Lower lobe of right lung (tissue), 2 donors: Measurements from ENCODE around the gene LCN6. TPM values are rescaled to one million over a fixed set of nuclear protein-coding genes. Genes with fewer than 3 reads are reported as not detected.
A peak's percentile ranks its signal among the peaks of the same experiment; 100 is the strongest.

ENCODE experiments used
- ATAC-seq, 2 donors: fragments of 200-7000 bp; cut with Tn5 transposase; one replicate each; pipeline ENCODE4 v1.9.1; 2020 to 2022; ENCODE audit warnings: mild to moderate bottlenecking in 2 of 2, moderate library complexity in 2 of 2
- DNase-seq: peaks from one replicate; pipeline ENCODE4 v3.0.0-alpha.2; 2020
- H3K27ac ChIP-seq: fragments of 200-600 bp; one replicate; pipeline ENCODE4 v1.8.0; 2022
- H3K27me3 ChIP-seq: fragments of 200-600 bp; one replicate; pipeline ENCODE4 v1.8.0; 2022; ENCODE audit warnings: low read depth
- H3K36me3 ChIP-seq: fragments of 200-600 bp; one replicate; pipeline ENCODE4 v1.8.0; 2022; ENCODE audit warnings: mild to moderate bottlenecking
- H3K4me1 ChIP-seq: fragments of 200-600 bp; one replicate; pipeline ENCODE4 v1.8.0; 2022
- H3K4me3 ChIP-seq: fragments of 200-600 bp; one replicate; pipeline ENCODE4 v1.8.0; 2022; ENCODE audit warnings: mild to moderate bottlenecking
- H3K9me3 ChIP-seq: fragments of 200-600 bp; one replicate; pipeline ENCODE4 v1.8.0; 2022
- CTCF ChIP-seq: fragments of 200-600 bp; IDR thresholded peaks from one replicate; pipeline ENCODE4 v1.8.0; 2022; ENCODE audit warnings: antibody characterized with exemption, mild to moderate bottlenecking
- intact Hi-C: fragments of 100-400 bp; cut with DNase I; formaldehyde crosslinking; loops from one replicate; pipeline ENCODE4 v1.11.0; 2022
- total RNA-seq: library from RNA; stranded (reverse); fragmentation: NEBNext Ultra II Directional; extraction: Animal tissue kit (Norgen Biotek cat#: 25700); gene quantifications from one replicate; pipeline ENCODE4 v1.2.1, GENCODE V29; 2021
- donor health status: DM: no; HTN: yes; CAD: no; lungs with severe emphysema.

The LCN6 gene
- total RNA-seq, 1 donor from 2014 or later: 2.9 TPM

- ATAC-seq (no peak), DNase-seq (no peak)
- Histone ChIP-seq H3K36me3 (no peaks in the 10 kb centered on the region), H3K27ac (no peak overlapping the region), H3K4me1 (no peaks in the 10 kb centered on the region), H3K27me3 (no peaks in the 10 kb centered on the region), H3K9me3 (peaks cover 7% of the 10 kb centered on the region), H3K4me3 (no peak overlapping the region)
- intact Hi-C loops: no loop called here
- no peak for TF ChIP-seq CTCF
Observed at GRCh38 chr9:136776947-136777346, 28.6 kb upstream of the LCN6 start.

- intact Hi-C loops: no loop called here
- ATAC-seq (no peak), DNase-seq (no peak)
- no peaks in the 10 kb centered on the region for H3K4me1 ChIP-seq
- no peak overlapping the region for H3K4me3 ChIP-seq
- no peak overlapping the region for H3K27ac ChIP-seq
- no peak for TF ChIP-seq CTCF
- H3K27me3 ChIP-seq: no peaks in the 10 kb centered on the region
- H3K9me3 ChIP-seq: peaks cover 7% of the 10 kb centered on the region
- H3K36me3 ChIP-seq: no peaks in the 10 kb centered on the region
Observed at GRCh38 chr9:136775191-136775590, 26.9 kb upstream of the LCN6 start.

DNA sequence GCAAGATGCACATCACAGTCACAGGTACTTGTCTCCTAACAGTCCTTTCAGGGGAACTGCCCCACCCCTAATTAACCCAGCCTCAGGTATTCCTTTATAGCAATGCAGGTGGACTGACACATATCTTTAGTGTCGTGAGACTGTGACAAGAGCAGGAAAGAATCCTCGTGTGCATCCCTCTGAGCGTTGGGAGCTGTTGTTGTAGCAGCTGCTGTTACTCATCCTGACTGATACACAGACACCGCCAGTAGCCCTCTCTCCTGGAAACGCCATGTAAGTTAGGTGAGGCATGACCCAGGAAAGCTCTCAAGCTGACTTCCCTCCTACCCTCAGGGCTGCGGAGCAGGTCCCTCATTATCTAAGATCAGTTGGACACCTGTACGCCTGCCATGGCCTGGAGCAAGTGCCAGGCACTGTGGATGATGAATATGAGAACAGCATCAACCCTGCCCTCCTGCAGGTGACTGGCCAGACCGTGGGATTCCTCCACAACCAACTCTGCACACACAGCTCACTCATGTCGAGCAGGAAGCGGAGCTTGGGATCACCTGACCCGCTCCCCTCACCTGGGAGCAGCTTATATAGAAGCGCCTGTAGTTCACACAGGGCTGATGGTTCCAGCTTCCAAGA is 26.2 kb upstream of the LCN6 start:
- intact Hi-C loops: no loop called here
- Histone ChIP-seq H3K9me3 (peaks cover 7% of the 10 kb centered on the region), H3K36me3 (no peaks in the 10 kb centered on the region), H3K27me3 (no peaks in the 10 kb centered on the region), H3K4me1 (no peaks in the 10 kb centered on the region), H3K27ac (no peak overlapping the region), H3K4me3 (no peak overlapping the region)
- ATAC-seq (no peak), DNase-seq (no peak)
- no peak for TF ChIP-seq CTCF

GRCh38 chr9:136773386-136774044 is 25.2 kb upstream of the LCN6 start:
- peak; percentile 70 for DNase-seq
- no peak overlapping the region for H3K27ac ChIP-seq
- H3K4me3 ChIP-seq: no peak overlapping the region
- no peaks in the 10 kb centered on the region for H3K4me1 ChIP-seq
- peak; percentile 49 to 57 for ATAC-seq
- no peaks in the 10 kb centered on the region for H3K27me3 ChIP-seq
- intact Hi-C loops: no loop called here
- no peak for TF ChIP-seq CTCF
- no peaks in the 10 kb centered on the region for H3K36me3 ChIP-seq
- peaks cover 7% of the 10 kb centered on the region for H3K9me3 ChIP-seq

- no peaks in the 10 kb centered on the region for H3K27me3 ChIP-seq
- DNase-seq (no peak), ATAC-seq (no peak)
- no peak for TF ChIP-seq CTCF
- no peak overlapping the region for H3K27ac ChIP-seq
- intact Hi-C loops: no loop called here
- H3K36me3 ChIP-seq: no peaks in the 10 kb centered on the region
- H3K4me3 ChIP-seq: no peak overlapping the region
- peaks cover 7% of the 10 kb centered on the region for H3K9me3 ChIP-seq
- no peaks in the 10 kb centered on the region for H3K4me1 ChIP-seq
Observed at GRCh38 chr9:136771907-136772415, 23.6 kb upstream of the LCN6 start.
